Retinal pigment epithelial cell (primary cell): ENCODE data around the gene PITPNB.
A peak's percentile ranks its signal among the peaks of the same experiment; 100 is the strongest.

Experiments used
- DNase-seq: peaks from one replicate; pipeline ENCODE4 v3.0.0-alpha.2; 2010; ENCODE audit warnings: low read depth
- H3K4me3 ChIP-seq: 2 replicates; pipeline ENCODE4 v1.5.1; 2011; ENCODE audit warnings: mild to moderate bottlenecking, low read length, control low read depth, moderate library complexity
- TF ChIP-seq, protein P1 (sequence below): conservative IDR thresholded peaks from 2 replicates; pipeline ENCODE4 v1.5.1; 2011; ENCODE audit warnings: low read depth, low read length, control low read depth, inconsistent platforms

PITPNB gene

DNA sequence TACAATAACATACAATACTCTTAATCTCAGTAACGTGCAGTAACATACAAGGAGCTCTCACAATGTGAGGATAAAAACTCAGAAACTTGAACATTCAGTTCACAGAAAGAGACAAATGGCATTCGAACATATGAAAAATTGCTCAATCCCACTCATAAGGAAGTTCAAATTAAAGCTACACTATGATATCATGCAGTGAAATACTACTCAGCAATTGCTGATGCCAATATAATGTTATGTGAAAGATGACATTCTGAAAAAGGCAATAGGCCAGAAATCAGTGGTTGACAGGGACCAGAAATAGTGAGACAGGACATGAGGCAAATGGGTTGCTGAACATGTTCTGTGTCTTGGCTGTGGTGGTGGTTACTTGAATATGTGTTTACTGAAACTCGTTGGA is 33.7 kb upstream of the PITPNB start:
- no peak for DNase-seq
- H3K4me3 ChIP-seq, result no peak overlapping the region
- TF ChIP-seq, protein P1, sequence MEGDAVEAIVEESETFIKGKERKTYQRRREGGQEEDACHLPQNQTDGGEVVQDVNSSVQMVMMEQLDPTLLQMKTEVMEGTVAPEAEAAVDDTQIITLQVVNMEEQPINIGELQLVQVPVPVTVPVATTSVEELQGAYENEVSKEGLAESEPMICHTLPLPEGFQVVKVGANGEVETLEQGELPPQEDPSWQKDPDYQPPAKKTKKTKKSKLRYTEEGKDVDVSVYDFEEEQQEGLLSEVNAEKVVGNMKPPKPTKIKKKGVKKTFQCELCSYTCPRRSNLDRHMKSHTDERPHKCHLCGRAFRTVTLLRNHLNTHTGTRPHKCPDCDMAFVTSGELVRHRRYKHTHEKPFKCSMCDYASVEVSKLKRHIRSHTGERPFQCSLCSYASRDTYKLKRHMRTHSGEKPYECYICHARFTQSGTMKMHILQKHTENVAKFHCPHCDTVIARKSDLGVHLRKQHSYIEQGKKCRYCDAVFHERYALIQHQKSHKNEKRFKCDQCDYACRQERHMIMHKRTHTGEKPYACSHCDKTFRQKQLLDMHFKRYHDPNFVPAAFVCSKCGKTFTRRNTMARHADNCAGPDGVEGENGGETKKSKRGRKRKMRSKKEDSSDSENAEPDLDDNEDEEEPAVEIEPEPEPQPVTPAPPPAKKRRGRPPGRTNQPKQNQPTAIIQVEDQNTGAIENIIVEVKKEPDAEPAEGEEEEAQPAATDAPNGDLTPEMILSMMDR, result no peak

- DNase-seq, result peak; percentile 68
- TF ChIP-seq, protein P1, result no peak
- no peak overlapping the region for H3K4me3 ChIP-seq
Measured at GRCh38 chr22:27952091-27952490, 33.0 kb upstream of the PITPNB start.

DNA sequence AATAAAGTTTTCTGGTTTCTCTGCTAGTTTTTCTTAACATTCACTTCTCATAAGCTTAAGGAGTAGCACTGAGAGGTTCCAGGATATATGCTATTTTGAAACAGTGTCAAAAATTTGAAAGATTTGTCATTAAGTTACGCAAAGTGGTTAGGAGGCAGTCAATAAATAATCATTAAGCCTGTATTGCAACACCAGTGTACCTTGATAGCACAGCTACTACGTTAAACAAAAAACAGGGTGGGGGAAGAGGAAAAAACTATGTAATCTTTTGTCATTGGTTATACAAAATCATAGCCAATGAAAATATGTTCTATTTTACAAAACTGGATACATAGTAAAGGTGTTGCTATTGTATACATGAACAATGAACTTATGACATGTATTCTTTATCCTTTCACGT is 30.4 kb upstream of the PITPNB start:
- TF ChIP-seq, protein P1, result no peak
- no peak overlapping the region for H3K4me3 ChIP-seq
- no peak for DNase-seq

GRCh38 chr22:27948569-27948968 is 29.5 kb upstream of the PITPNB start:
- H3K4me3 ChIP-seq, result no peak overlapping the region
- DNase-seq, result no peak
- TF ChIP-seq, protein P1, result no peak

- H3K4me3 ChIP-seq, result no peak overlapping the region
- TF ChIP-seq, protein P1, result no peak
- DNase-seq, result no peak
Measured at GRCh38 chr22:27947448-27947847, 28.4 kb upstream of the PITPNB start.

DNA sequence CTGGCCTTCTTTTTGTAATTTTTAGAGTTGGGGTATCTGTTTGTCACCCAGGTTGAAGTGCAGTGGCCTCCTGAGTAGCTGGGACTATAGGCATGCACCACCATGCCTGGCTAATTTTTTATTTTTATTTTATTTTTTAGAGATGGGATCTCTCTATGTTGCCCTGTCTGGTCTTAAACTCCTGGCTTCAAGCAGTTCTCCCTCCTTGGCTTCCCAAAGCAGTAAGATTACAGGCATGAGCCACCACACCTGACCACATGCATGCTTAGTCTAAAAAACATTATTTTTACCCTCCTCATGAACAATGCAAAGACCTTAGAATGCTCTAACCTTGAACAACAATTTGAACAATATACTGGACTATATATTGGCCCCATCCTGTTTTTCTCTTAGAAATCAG is 22.1 kb upstream of the PITPNB start:
- DNase-seq, result no peak
- no peak overlapping the region for H3K4me3 ChIP-seq
- TF ChIP-seq, protein P1, result no peak

GRCh38 chr22:27937453-27937852 is 18.4 kb upstream of the PITPNB start:
- H3K4me3 ChIP-seq, result no peak overlapping the region

More at GRCh38 chr22:27937453-27937852, 18.4 kb upstream of the PITPNB start:
- no peak for DNase-seq
- TF ChIP-seq, protein P1, result peak; percentile 39
